Nephron progenitor cell (in vitro differentiated cells): ENCODE measurements around the gene INPP4B.
"Not testable (repeated sequence)": the region's sequence is repeated elsewhere in the genome, so short reads cannot be mapped to it uniquely, and the experiment has no call there.

ENCODE experiments used
- DNase-seq: peaks from one replicate; pipeline ENCODE4 v3.0.0; 2021
- H3K27ac Mint-ChIP-seq: 2 replicates; pipeline ENCODE4 v1.8.0; 2021; ENCODE audit warnings: mild to moderate bottlenecking, moderate library complexity, mixed read lengths
- H3K27me3 Mint-ChIP-seq: 2 replicates; pipeline ENCODE4 v1.8.0; 2021; ENCODE audit warnings: mild to moderate bottlenecking, low read depth, mixed read lengths; ENCODE audit not compliant: poor library complexity
- H3K36me3 Mint-ChIP-seq: 2 replicates; pipeline ENCODE4 v1.8.0; 2021; ENCODE audit warnings: low read depth, mixed read lengths
- H3K4me1 Mint-ChIP-seq: 2 replicates; pipeline ENCODE4 v1.8.0; 2021; ENCODE audit warnings: mixed read lengths
- H3K4me3 Mint-ChIP-seq: 2 replicates; pipeline ENCODE4 v1.8.0; 2021; ENCODE audit warnings: mild to moderate bottlenecking, moderate library complexity, mixed read lengths
- H3K9me3 Mint-ChIP-seq: 2 replicates; pipeline ENCODE4 v1.8.0; 2021; ENCODE audit warnings: mild to moderate bottlenecking, moderate library complexity, mixed read lengths
- TF ChIP-seq, protein P1 (sequence below): fragments of 200-600 bp; sonication (generic); IDR thresholded peaks from 2 replicates; pipeline ENCODE4 v1.5.0; 2021; ENCODE audit warnings: antibody characterized with exemption

Gene INPP4B

DNA sequence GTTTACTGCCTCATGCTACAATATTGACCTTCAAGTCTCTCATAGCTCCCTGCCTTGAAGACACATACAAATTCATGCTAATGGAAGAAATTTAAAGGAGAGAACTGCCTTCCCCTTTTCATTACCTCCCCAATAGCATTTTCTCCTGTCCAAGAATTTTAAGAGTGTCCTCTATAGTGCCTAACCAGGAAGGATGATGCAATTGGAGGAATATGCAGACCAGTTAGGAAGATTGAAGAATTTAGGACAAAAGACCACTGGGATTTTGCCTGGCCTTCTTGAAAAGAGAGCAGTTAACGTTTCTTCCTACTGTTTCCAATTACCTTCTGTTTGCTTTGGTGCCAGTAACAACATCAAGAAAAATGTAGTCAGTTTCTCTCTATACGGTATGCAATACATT is 443.9 kb downstream of the INPP4B start:
- H3K4me1 Mint-ChIP-seq, result peaks cover 56% of the 10 kb centered on the region
- peak overlapping the region; percentile 68 for H3K4me3 Mint-ChIP-seq
- DNase-seq, result no peak
- no peaks in the 10 kb centered on the region for H3K27me3 Mint-ChIP-seq
- H3K9me3 Mint-ChIP-seq, result no peaks in the 10 kb centered on the region
- TF ChIP-seq, protein P1, sequence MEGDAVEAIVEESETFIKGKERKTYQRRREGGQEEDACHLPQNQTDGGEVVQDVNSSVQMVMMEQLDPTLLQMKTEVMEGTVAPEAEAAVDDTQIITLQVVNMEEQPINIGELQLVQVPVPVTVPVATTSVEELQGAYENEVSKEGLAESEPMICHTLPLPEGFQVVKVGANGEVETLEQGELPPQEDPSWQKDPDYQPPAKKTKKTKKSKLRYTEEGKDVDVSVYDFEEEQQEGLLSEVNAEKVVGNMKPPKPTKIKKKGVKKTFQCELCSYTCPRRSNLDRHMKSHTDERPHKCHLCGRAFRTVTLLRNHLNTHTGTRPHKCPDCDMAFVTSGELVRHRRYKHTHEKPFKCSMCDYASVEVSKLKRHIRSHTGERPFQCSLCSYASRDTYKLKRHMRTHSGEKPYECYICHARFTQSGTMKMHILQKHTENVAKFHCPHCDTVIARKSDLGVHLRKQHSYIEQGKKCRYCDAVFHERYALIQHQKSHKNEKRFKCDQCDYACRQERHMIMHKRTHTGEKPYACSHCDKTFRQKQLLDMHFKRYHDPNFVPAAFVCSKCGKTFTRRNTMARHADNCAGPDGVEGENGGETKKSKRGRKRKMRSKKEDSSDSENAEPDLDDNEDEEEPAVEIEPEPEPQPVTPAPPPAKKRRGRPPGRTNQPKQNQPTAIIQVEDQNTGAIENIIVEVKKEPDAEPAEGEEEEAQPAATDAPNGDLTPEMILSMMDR, result no peak
- H3K36me3 Mint-ChIP-seq, result peaks cover 15% of the 10 kb centered on the region
- H3K27ac Mint-ChIP-seq, result peak overlapping the region; percentile 77

DNA sequence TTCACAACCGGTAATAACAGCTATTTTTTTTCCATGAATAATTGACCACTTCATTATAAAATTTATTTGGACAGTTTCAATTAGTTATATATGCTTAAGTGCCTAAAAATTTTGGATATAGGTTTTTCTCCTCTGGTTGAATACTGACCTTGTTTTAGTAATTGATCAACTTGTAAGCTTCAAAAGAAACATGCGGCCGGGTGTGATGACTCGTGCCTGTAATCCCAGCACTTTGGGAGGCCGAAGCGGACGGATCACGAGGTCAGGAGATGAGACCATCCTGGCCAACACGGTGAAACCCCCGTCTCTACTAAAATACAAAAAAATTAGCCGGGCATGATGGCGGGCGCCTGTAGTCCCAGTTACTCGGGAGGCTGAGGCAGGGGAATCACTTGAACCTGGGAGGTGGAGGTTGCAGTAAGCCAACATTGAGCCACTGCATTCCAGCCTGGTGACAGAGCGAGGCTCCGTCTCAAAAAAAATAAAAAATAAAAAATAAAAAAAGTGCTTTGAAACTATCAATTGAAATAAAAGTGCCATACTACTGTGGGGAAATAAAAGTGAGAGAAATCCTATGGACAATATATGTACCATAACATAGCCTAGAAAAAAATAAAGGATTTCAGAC is 448.6 kb downstream of the INPP4B start:
- not testable (repeated sequence) for H3K9me3 Mint-ChIP-seq, H3K27me3 Mint-ChIP-seq, DNase-seq, H3K27ac Mint-ChIP-seq, H3K4me3 Mint-ChIP-seq
- H3K36me3 Mint-ChIP-seq, result peaks cover 42% of the 10 kb centered on the region
- H3K4me1 Mint-ChIP-seq, result peaks cover 16% of the 10 kb centered on the region

GRCh38 chr4:142396279-142396678 is 449.8 kb downstream of the INPP4B start:
- Mint-ChIP-seq H3K36me3 (peaks cover 42% of the 10 kb centered on the region), H3K4me1 (peaks cover 6% of the 10 kb centered on the region), H3K27me3 (no peaks in the 10 kb centered on the region), H3K27ac (peak overlapping the region; percentile 26), H3K4me3 (no peak overlapping the region), H3K9me3 (peaks cover 8% of the 10 kb centered on the region)
- no peak for DNase-seq
- TF ChIP-seq, protein P1, result no peak

DNA sequence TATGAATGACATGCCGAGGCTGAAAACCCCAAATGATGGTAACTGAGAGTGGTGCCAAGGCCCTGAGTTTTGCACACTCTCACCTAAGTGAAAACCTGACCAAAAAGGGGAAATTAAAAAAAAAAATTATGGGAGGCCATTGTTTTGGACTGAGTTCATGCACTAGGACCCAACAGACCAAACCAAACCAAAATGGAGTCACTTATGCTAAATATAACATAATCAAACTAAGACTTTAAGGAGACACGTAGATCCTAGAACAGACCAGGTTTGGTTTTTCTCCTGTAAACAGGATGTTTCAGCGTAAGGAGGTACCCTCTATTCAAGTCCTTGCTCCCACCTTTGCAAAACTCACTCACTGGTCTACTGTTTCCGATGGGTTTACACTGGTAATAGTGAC is 453.0 kb downstream of the INPP4B start:
- Mint-ChIP-seq H3K4me3 (no peak overlapping the region), H3K27me3 (no peaks in the 10 kb centered on the region), H3K4me1 (peaks cover 3% of the 10 kb centered on the region), H3K36me3 (peaks cover 29% of the 10 kb centered on the region), H3K9me3 (peaks cover 8% of the 10 kb centered on the region), H3K27ac (no peak overlapping the region)
- DNase-seq, result no peak
- TF ChIP-seq, protein P1, result no peak

- H3K4me3 Mint-ChIP-seq, result no peak overlapping the region
- no peaks in the 10 kb centered on the region for H3K9me3 Mint-ChIP-seq
Measured at GRCh38 chr4:142386856-142387255, 459.2 kb downstream of the INPP4B start.

DNA sequence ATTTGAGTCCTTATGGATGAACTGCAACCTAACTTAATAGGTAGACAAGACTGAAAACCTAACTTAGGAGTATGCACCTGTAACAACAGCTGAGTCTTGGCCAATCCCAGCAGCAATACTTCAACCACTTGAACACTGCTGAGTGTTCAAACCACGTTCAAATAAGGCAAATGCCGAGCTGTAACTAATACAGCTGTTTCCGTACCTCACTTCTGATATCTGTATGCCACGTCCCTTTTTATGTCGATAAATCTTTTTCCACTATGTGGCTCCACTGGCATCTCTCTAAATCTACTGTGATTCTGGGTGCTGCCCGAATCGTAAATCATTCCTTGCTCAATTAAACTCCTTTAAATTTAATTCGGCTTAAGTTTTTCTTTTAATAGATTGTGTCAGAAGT is 459.7 kb downstream of the INPP4B start:
- no peaks in the 10 kb centered on the region for H3K36me3 Mint-ChIP-seq
- TF ChIP-seq, protein P1, result no peak

More at GRCh38 chr4:142386856-142387255, 459.2 kb downstream of the INPP4B start:
- Mint-ChIP-seq H3K4me1 (peaks cover 13% of the 10 kb centered on the region), H3K27ac (no peak overlapping the region), H3K36me3 (no peaks in the 10 kb centered on the region), H3K27me3 (no peaks in the 10 kb centered on the region)
- no peak for DNase-seq
- TF ChIP-seq, protein P1, result no peak

More for the DNA sequence above, 459.7 kb downstream of the INPP4B start:
- Mint-ChIP-seq H3K27me3 (no peaks in the 10 kb centered on the region), H3K4me3 (no peak overlapping the region), H3K27ac (no peak overlapping the region), H3K4me1 (peaks cover 13% of the 10 kb centered on the region), H3K9me3 (no peaks in the 10 kb centered on the region)
- DNase-seq, result no peak
